GM19035 (cell line): Measurements from ENCODE around the gene ZNF587.
"Not testable (repeated sequence)": the region's sequence is repeated elsewhere in the genome, so short reads cannot be mapped to it uniquely, and the experiment has no call there.

Experiments used
- ATAC-seq: cut with Tn5 transposase; IDR thresholded peaks from one replicate; pipeline ENCODE4 v1.9.1; 2021; ENCODE audit not compliant: unreplicated experiment

The ZNF587 gene

GRCh38 chr19:57849666-57850473, at the start of gene ZNF587:
Gene ZNF587, plus strand, starts transcription at chr19:57849859. Its CDS starts 180 bp downstream, at chr19:57850039.
- ATAC-seq: peak; percentile 96

- no peak for ATAC-seq
These were observed 49.0 kb upstream of the ZNF587 start for GRCh38 chr19:57800696-57801095.

- no peak for ATAC-seq
These were observed 47.4 kb upstream of the ZNF587 start for GRCh38 chr19:57802269-57802668.

- ATAC-seq: no peak
These were observed 46.4 kb upstream of the ZNF587 start for GRCh38 chr19:57803265-57803593.

- ATAC-seq: no peak
These were observed 45.9 kb upstream of the ZNF587 start for GRCh38 chr19:57803594-57804325.

GRCh38 chr19:57807541-57807940, 42.1 kb upstream of the ZNF587 start:
- no peak for ATAC-seq

- ATAC-seq: not testable (repeated sequence)
These were observed 39.0 kb upstream of the ZNF587 start for GRCh38 chr19:57810410-57811295.

- ATAC-seq: no peak
These were observed 37.4 kb upstream of the ZNF587 start for GRCh38 chr19:57812226-57812625.

GRCh38 chr19:57812975-57813820, 36.5 kb upstream of the ZNF587 start:
- ATAC-seq: not testable (repeated sequence)

GRCh38 chr19:57813919-57814504, 35.6 kb upstream of the ZNF587 start:
- no peak for ATAC-seq

- ATAC-seq: peak; percentile 82
These were observed 35.0 kb upstream of the ZNF587 start, which contains the start of gene ZNF552 for GRCh38 chr19:57814505-57815246. Gene ZNF552, minus strand, starts transcription at chr19:57814913. Its CDS starts 170 bp downstream, at chr19:57814743.

GRCh38 chr19:57815247-57816075, 34.2 kb upstream of the ZNF587 start:
- no peak for ATAC-seq

- ATAC-seq: no peak
These were observed 33.0 kb upstream of the ZNF587 start for GRCh38 chr19:57816652-57817051.

GRCh38 chr19:57817976-57818375, 31.7 kb upstream of the ZNF587 start:
- no peak for ATAC-seq

GRCh38 chr19:57818378-57818777, 31.3 kb upstream of the ZNF587 start:
- no peak for ATAC-seq

- peak; percentile 72 for ATAC-seq
These were observed 30.0 kb upstream of the ZNF587 start for GRCh38 chr19:57819475-57820148.

- ATAC-seq: no peak
These were observed 29.1 kb upstream of the ZNF587 start for GRCh38 chr19:57820599-57820998.

GRCh38 chr19:57821095-57821494, 28.6 kb upstream of the ZNF587 start:
- ATAC-seq: not testable (repeated sequence)
